ENCODE data around the gene RAB40C.

RAB40C gene

GRCh38 chr16:625117-625976, 35.5 kb downstream of the RAB40C start:
- no peak for DNase-seq (ENCODE audit: low read depth, low spot score)
- no peak overlapping the region for H3K4me3 ChIP-seq (ENCODE audit: low read length)

GRCh38 chr16:625977-626765, 36.3 kb downstream of the RAB40C start:
- no peak for DNase-seq (ENCODE audit: low read depth, low spot score)
- no peak overlapping the region for H3K4me3 ChIP-seq (ENCODE audit: low read length)

- no peak overlapping the region for H3K4me3 ChIP-seq (ENCODE audit: low read length)
- no peak for DNase-seq (ENCODE audit: low read depth, low spot score)
These were observed 37.1 kb downstream of the RAB40C start for GRCh38 chr16:626787-627453.

- no peak for DNase-seq (ENCODE audit: low read depth, low spot score)
- H3K4me3 ChIP-seq (ENCODE audit: low read length): no peak overlapping the region
These were observed 37.8 kb downstream of the RAB40C start for GRCh38 chr16:627454-628239.

GRCh38 chr16:628321-629061, 38.6 kb downstream of the RAB40C start:
- no peak for DNase-seq (ENCODE audit: low read depth, low spot score)
- H3K4me3 ChIP-seq (ENCODE audit: low read length): no peak overlapping the region

- DNase-seq (ENCODE audit: low read depth, low spot score): no peak
- no peak overlapping the region for H3K4me3 ChIP-seq (ENCODE audit: low read length)
These were observed 39.4 kb downstream of the RAB40C start for GRCh38 chr16:629185-629832.

GRCh38 chr16:629833-630248, 40.0 kb downstream of the RAB40C start:
- DNase-seq (ENCODE audit: low read depth, low spot score): no peak
- no peak overlapping the region for H3K4me3 ChIP-seq (ENCODE audit: low read length)

- no peak overlapping the region for H3K4me3 ChIP-seq (ENCODE audit: low read length)
- DNase-seq (ENCODE audit: low read depth, low spot score): no peak
These were observed 40.5 kb downstream of the RAB40C start for GRCh38 chr16:630249-630814.

- H3K4me3 ChIP-seq (ENCODE audit: low read length): no peak within 1 kb of the TSS
These were observed 41.0 kb downstream of the RAB40C start, which contains the start of gene WFIKKN1 for GRCh38 chr16:630815-631405. WFIKKN1 (plus strand) TSS chr16:630985; CDS start chr16:631254, 269 bp downstream.

GRCh38 chr16:631808-632358, 42.0 kb downstream of the RAB40C start:
- H3K4me3 ChIP-seq (ENCODE audit: low read length): no peak overlapping the region
- DNase-seq (ENCODE audit: low read depth, low spot score): no peak

More at GRCh38 chr16:630815-631405, 41.0 kb downstream of the RAB40C start, which contains the start of gene WFIKKN1:
- no peak for DNase-seq (ENCODE audit: low read depth, low spot score)

GRCh38 chr16:632486-633335, 42.8 kb downstream of the RAB40C start:
- DNase-seq (ENCODE audit: low read depth, low spot score): no peak
- H3K4me3 ChIP-seq (ENCODE audit: low read length): no peak overlapping the region

- no peak for DNase-seq (ENCODE audit: low read depth, low spot score)
- H3K4me3 ChIP-seq (ENCODE audit: low read length): no peak overlapping the region
These were observed 43.6 kb downstream of the RAB40C start for GRCh38 chr16:633336-634050.

GRCh38 chr16:634051-634670, 44.3 kb downstream of the RAB40C start:
- no peak for DNase-seq (ENCODE audit: low read depth, low spot score)
- H3K4me3 ChIP-seq (ENCODE audit: low read length): no peak overlapping the region

GRCh38 chr16:634996-635395, 45.1 kb downstream of the RAB40C start:
- H3K4me3 ChIP-seq (ENCODE audit: low read length): peak overlapping the region; percentile 78
- no peak for DNase-seq (ENCODE audit: low read depth, low spot score)
